HepG2 (cell line): ENCODE results near the gene SSC5D. TPM values are rescaled to one million over a fixed set of nuclear protein-coding genes. Genes with fewer than 3 reads are reported as not detected.
A peak's percentile ranks its signal among the peaks of the same experiment; 100 is the strongest.

Experiments
- ATAC-seq: fragments of 200-7000 bp; cut with Tn5 transposase; 3 replicates; pipeline ENCODE4 v1.9.1; 2020; ENCODE audit warnings: mild to moderate bottlenecking, moderate library complexity
- BruUV-seq: library from RNA; stranded (reverse); fragments of 400-500 nt; replicated peaks from 2 replicates; lab custom pipeline; 2021; lab: Mats Ljungman, UMichigan
- CTCF ChIA-PET: fragments of 300-600 bp; formaldehyde crosslinking; extraction: SDS; loops from one replicate; lab custom pipeline; 2021; ENCODE audit warnings: low total read pairs, inconsistent platforms, low intra/inter-chr PET ratio; lab: Yijun Ruan, JAX
- POLR2A ChIA-PET: fragments of 350-600 bp; sonication (Branson Sonifier 250); formaldehyde crosslinking; loops from one replicate; lab custom pipeline; 2020; ENCODE audit warnings: antibody characterized with exemption, inconsistent platforms; lab: Yijun Ruan, JAX
- DNase-seq: peaks from one replicate; pipeline ENCODE4 v3.0.0-alpha.2; 2015; ENCODE audit warnings: low spot score
- FAIRE-seq: peaks from 3 replicates; lab custom pipeline; 2011; peaks lifted over from hg19 to GRCh38; lab: Jason Lieb, UNC
- H2AFZ ChIP-seq: one replicate; pipeline ENCODE4 v1.6.1; 2011; ENCODE audit warnings: low read length, inconsistent platforms
- H3K27ac ChIP-seq: fragments of 300-600 bp; 3 replicates; pipeline ENCODE4 v1.8.0; 2011; ENCODE audit warnings: mixed run types, mild to moderate bottlenecking, mixed read lengths, low read length, inconsistent platforms; ENCODE audit not compliant: insufficient read depth; ENCODE audit errors: extremely low read length
- H3K27me3 ChIP-seq, 2 experiments: fragments of 200-600 bp in 1 of 2; 2 replicates in 1 of 2; 3 replicates in 1 of 2; pipeline versions ENCODE4 v1.6.0 to v1.8.0; 2011; ENCODE audit warnings: low read length in 2 of 2, mild to moderate bottlenecking in 2 of 2, moderate library complexity in 2 of 2, inconsistent platforms in 1 of 2; ENCODE audit not compliant: insufficient read depth in 2 of 2, control insufficient read depth in 1 of 2
- H3K36me3 ChIP-seq, 2 experiments: fragments of 200-600 bp in 1 of 2; replicated peaks in 1 of 2; 2 replicates in 1 of 2; 3 replicates in 1 of 2; pipeline versions ENCODE4 v1.5.1 to v1.8.0; 2011; ENCODE audit warnings: low read length in 2 of 2, inconsistent platforms in 1 of 2; ENCODE audit not compliant: insufficient read depth in 2 of 2, control insufficient read depth in 1 of 2
- H3K4me1 ChIP-seq: 2 replicates; pipeline ENCODE4 v1.5.1; 2012; ENCODE audit warnings: low read length, inconsistent platforms; ENCODE audit not compliant: insufficient read depth
- H3K4me2 ChIP-seq: 2 replicates; pipeline ENCODE4 v1.6.0; 2011; ENCODE audit warnings: low read depth, low read length, inconsistent platforms
- H3K4me3 ChIP-seq, 3 experiments: fragments of 200-600 bp in 1 of 3; sonication (generic), shearing (Covaris generic) in 1 of 3; replicated peaks in 1 of 3; 2 replicates each; pipeline ENCODE4 v1.5.1; 2011 to 2016; ENCODE audit warnings: low read length in 3 of 3, inconsistent platforms in 2 of 3, low read depth in 2 of 3, mild to moderate bottlenecking in 2 of 3, control low read depth in 1 of 3, mixed read lengths in 1 of 3; ENCODE audit not compliant: insufficient read depth in 1 of 3
- H3K79me2 ChIP-seq: one replicate; pipeline ENCODE4 v1.6.1; 2011; ENCODE audit warnings: low read length, inconsistent platforms; ENCODE audit not compliant: insufficient read depth
- H3K9ac ChIP-seq: 2 replicates; pipeline ENCODE4 v1.6.0; 2011; ENCODE audit warnings: mild to moderate bottlenecking, low read depth, low read length, inconsistent platforms; ENCODE audit not compliant: insufficient read depth
- H3K9me3 ChIP-seq: 2 replicates; pipeline ENCODE4 v1.5.1; 2012; ENCODE audit warnings: mild to moderate bottlenecking, low read length
- H4K20me1 ChIP-seq: 2 replicates; pipeline ENCODE4 v1.6.0; 2011; ENCODE audit warnings: inconsistent platforms, mild to moderate bottlenecking, low read length, moderate library complexity; ENCODE audit not compliant: insufficient read depth
- GABPA ChIP-seq, 2 experiments: IDR thresholded peaks; 2 replicates each; pipeline ENCODE4 v1.6.1; 2011 to 2016; ENCODE audit warnings: low read depth in 2 of 2, low read length in 1 of 2, missing biosample characterization in 1 of 2, missing genetic modification characterization in 1 of 2
- HOXA5 ChIP-seq: sonication (generic); formaldehyde crosslinking; IDR thresholded peaks from 2 replicates; pipeline ENCODE4 v1.4.0; 2020; ENCODE audit warnings: missing genetic modification reagents
- KMT2A ChIP-seq: sonication (generic); formaldehyde crosslinking; IDR thresholded peaks from 2 replicates; pipeline ENCODE4 v1.4.0; 2020; ENCODE audit warnings: missing genetic modification reagents
- MED13 ChIP-seq: sonication (generic); formaldehyde crosslinking; IDR thresholded peaks from 2 replicates; pipeline ENCODE4 v1.5.0; 2020; ENCODE audit warnings: missing genetic modification reagents
- MXD1 ChIP-seq: sonication (generic); formaldehyde crosslinking; IDR thresholded peaks from 2 replicates; pipeline ENCODE4 v1.4.0; 2020; ENCODE audit warnings: mild to moderate bottlenecking, missing genetic modification reagents
- NFKBIZ ChIP-seq: IDR thresholded peaks from 2 replicates; pipeline ENCODE4 v1.6.1; 2018; ENCODE audit warnings: missing genetic modification reagents, missing compliant biosample characterization
- RARA ChIP-seq: IDR thresholded peaks from 2 replicates; pipeline ENCODE4 v1.6.1; 2016; ENCODE audit warnings: missing genetic modification reagents, missing compliant biosample characterization
- RBFOX2 ChIP-seq: fragments of 200-400 bp; formaldehyde crosslinking; IDR thresholded peaks from 2 replicates; pipeline ENCODE4 v1.6.1; 2017; ENCODE audit warnings: low read depth, mild to moderate bottlenecking, low read length
- RORA ChIP-seq: sonication (generic); formaldehyde crosslinking; IDR thresholded peaks from 2 replicates; pipeline ENCODE4 v1.5.0; 2020; ENCODE audit warnings: mild to moderate bottlenecking, missing genetic modification reagents, moderate library complexity
- SATB2 ChIP-seq: sonication (generic); formaldehyde crosslinking; IDR thresholded peaks from 2 replicates; pipeline ENCODE4 v1.5.0; 2020; ENCODE audit warnings: missing genetic modification reagents
- SMARCC2 ChIP-seq: fragments of 450-650 bp; IDR thresholded peaks from 2 replicates; pipeline ENCODE4 v1.6.1; 2017; ENCODE audit warnings: antibody characterized with exemption, mild to moderate bottlenecking
- YEATS2 ChIP-seq: sonication (generic); formaldehyde crosslinking; IDR thresholded peaks from 2 replicates; pipeline ENCODE4 v1.4.0; 2020; ENCODE audit warnings: missing genetic modification reagents, borderline replicate concordance
- YEATS4 ChIP-seq: sonication (generic); formaldehyde crosslinking; IDR thresholded peaks from 2 replicates; pipeline ENCODE4 v1.4.0; 2020; ENCODE audit warnings: missing genetic modification reagents, borderline replicate concordance
- ZNF781 ChIP-seq: sonication (generic); formaldehyde crosslinking; IDR thresholded peaks from 2 replicates; pipeline ENCODE4 v1.5.1; 2020; ENCODE audit warnings: borderline replicate concordance, mild to moderate bottlenecking, missing genetic modification reagents; ENCODE audit errors: not compliant biosample characterization
- WGBS: methylation state at CpG from one replicate; pipeline ENCODE4 v1.1.6; 2017; ENCODE audit warnings: low lambda C conversion rate; 5-methylcytosine and 5-hydroxymethylcytosine counted together
- in situ Hi-C: cut with HindIII; loops from 2 replicates; pipeline ENCODE4 v1.10.0; 2017; ENCODE audit warnings: low pct_unique_long_range_greater_than_20kb; ENCODE audit not compliant: extremely low pct_ligation_motif_present
- intact Hi-C: fragments of 100-400 bp; cut with micrococcal nuclease; formaldehyde crosslinking; loops from one replicate; pipeline ENCODE4 v1.10.0; 2022; ENCODE audit not compliant: unreplicated experiment
- polyA plus RNA-seq, 8 experiments: library from polyadenylated mRNA; depleted of rRNA in 3 of 8; stranded (reverse) in 7 of 8; unstranded in 1 of 8; fragments of >200 nt; fragmentation: Illumina TruSeq in 4 of 8; extraction: Trizol in 4 of 8; gene quantifications; 2 replicates each; pipeline versions ENCODE4 v1.2.1 to v1.2.3, GENCODE V29; 2011 to 2016; ENCODE audit warnings: low read depth in 4 of 8, missing spikeins in 1 of 8, mixed read lengths in 1 of 8; ENCODE audit not compliant: insufficient read depth in 1 of 8
- total RNA-seq, 5 experiments: library from RNA; depleted of rRNA; stranded (reverse); fragments of >200 nt; fragmentation: Illumina TruSeq; extraction: Trizol; gene quantifications; 2 replicates each; pipeline ENCODE4 v1.2.3, GENCODE V29; 2016; ENCODE audit warnings: low read depth in 1 of 5
- TF ChIP-seq, protein P1 (sequence below): sonication (generic); formaldehyde crosslinking; IDR thresholded peaks from 2 replicates; pipeline ENCODE4 v1.8.0; 2022; ENCODE audit warnings: low read depth, missing genetic modification reagents

SSC5D gene
- total and polyA plus RNA-seq, 2 of the 13 experiments (the other 11 are each of a cell fraction or from before 2014, with no cell fraction given) = not detected

- CTCF ChIA-PET = no interaction called here
- FAIRE-seq = no peak
- Histone ChIP-seq H3K27ac (no peak overlapping the region), H3K36me3 (no peaks in the 10 kb centered on the region), H3K9ac (peak overlapping the region; percentile 3; the same call in 1 of the 2 replicates), H3K9me3 (no peaks in the 10 kb centered on the region), H3K27me3 (no peaks in the 10 kb centered on the region; a peak in 1 of 5 replicates), H3K4me1 (peaks cover 44% of the 10 kb centered on the region), H3K4me3 (peak overlapping the region in 2 of 3 experiments; percentile 86 to 97; a peak in 2 of 6 replicates), H2AFZ (no peak overlapping the region), H3K4me2 (peak overlapping the region; percentile 78), H4K20me1 (no peaks in the 10 kb centered on the region), H3K79me2 (peaks cover 11% of the 10 kb centered on the region)
- DNase-seq = no peak
- TF ChIP-seq RORA (no peak), KMT2A (no peak), SMARCC2 (no peak), ZNF781 (CRISPR knock-in tag) (no peak), YEATS4 (CRISPR knock-in tag) (no peak), RBFOX2 (no peak), HOXA5 (CRISPR knock-in tag) (no peak)
- ATAC-seq = no peak
- POLR2A ChIA-PET = interaction anchor here (2.1 to 2.8 kb wide), 2 partner anchors 9 to 271 kb away, joined by 9 to 44 read pairs; partner anchors contain the start of genes NAT14 and SSC5D
- 93% methylated on average over 13 of the region's 13 CpGs for WGBS
- no TSS peak for BruUV-seq
- in situ Hi-C loops (no loop called here), intact Hi-C loops (no loop called here)
These were observed 10.3 kb upstream of the SSC5D start for GRCh38 chr19:55477905-55478304.

DNA sequence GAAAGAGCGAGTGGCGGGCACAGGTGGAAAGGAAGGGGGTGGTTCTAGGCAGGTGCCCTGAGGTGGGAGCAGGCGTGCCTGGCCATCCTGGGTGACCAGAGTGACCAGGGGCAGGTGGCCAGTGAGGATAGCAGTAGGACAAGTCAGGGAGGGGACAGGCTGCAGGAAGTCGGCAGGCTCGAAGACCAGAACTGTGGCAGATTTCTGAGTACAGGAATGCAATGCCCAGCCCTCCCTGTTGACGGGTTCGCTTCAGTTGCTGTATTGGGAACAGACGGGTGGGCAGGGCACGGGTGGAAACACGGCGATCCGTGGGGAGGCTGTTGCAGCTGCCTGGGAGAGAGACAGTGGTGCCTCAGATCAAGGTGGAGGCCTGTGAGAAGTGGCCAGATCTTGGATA is 9.9 kb upstream of the SSC5D start:
- peak overlapping the region; percentile 3; the same call in 1 of the 2 replicates for H3K9ac ChIP-seq
- 0 out of 2 replicates have a peak overlapping the region, but pooled peaks have one; percentile 78 for H3K4me2 ChIP-seq
- POLR2A ChIA-PET = no interaction called here
- H3K27me3 ChIP-seq = no peaks in the 10 kb centered on the region; a peak in 1 of 5 replicates
- H3K27ac ChIP-seq = no peak overlapping the region
- no TSS peak for BruUV-seq
- no peaks in the 10 kb centered on the region for H3K9me3 ChIP-seq
- ATAC-seq = no peak
- peaks cover 40% of the 10 kb centered on the region for H3K4me1 ChIP-seq
- peaks cover 11% of the 10 kb centered on the region for H3K79me2 ChIP-seq
- DNase-seq = no peak
- H3K4me3 ChIP-seq = no peak overlapping the region
- intact Hi-C loops (no loop called here), in situ Hi-C loops (no loop called here)
- WGBS = 92% methylated on average over 11 of the region's 12 CpGs
- no peak overlapping the region for H2AFZ ChIP-seq
- H4K20me1 ChIP-seq = no peaks in the 10 kb centered on the region
- no peak for FAIRE-seq
- CTCF ChIA-PET = no interaction called here
- no peaks in the 10 kb centered on the region for H3K36me3 ChIP-seq
- TF ChIP-seq, protein P1, sequence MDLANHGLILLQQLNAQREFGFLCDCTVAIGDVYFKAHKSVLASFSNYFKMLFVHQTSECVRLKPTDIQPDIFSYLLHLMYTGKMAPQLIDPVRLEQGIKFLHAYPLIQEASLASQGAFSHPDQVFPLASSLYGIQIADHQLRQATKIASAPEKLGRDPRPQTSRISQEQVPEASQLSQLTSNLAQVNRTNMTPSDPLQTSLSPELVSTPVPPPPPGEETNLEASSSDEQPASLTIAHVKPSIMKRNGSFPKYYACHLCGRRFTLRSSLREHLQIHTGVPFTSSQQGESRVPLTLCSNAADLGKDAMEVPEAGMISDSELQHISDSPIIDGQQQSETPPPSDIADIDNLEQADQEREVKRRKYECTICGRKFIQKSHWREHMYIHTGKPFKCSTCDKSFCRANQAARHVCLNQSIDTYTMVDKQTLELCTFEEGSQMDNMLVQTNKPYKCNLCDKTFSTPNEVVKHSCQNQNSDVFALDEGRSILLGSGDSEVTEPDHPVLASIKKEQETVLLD (CRISPR knock-in tag) = no peak
- TF ChIP-seq NFKBIZ (CRISPR knock-in tag) = no peak
- no peak for TF ChIP-seq RARA
- TF ChIP-seq MED13 (CRISPR knock-in tag) = no peak
- TF ChIP-seq YEATS2 (CRISPR knock-in tag) = no peak
- no peak for TF ChIP-seq SATB2 (CRISPR knock-in tag)
- TF ChIP-seq GABPA (IDR thresholded peaks at IDR 0.05; ENCODE audit: low read depth, low read length) = no peak
- no peak for TF ChIP-seq GABPA (CRISPR knock-in tag; IDR thresholded peaks at IDR 0.05; ENCODE audit: low read depth)
- no peak for TF ChIP-seq MXD1 (CRISPR knock-in tag)
